K562 (cell line): ENCODE measurements around the gene GRM5. TPM values are rescaled to one million over a fixed set of nuclear protein-coding genes. Genes with fewer than 3 reads are reported as not detected.

Source experiments
- MGA ChIP-seq: fragments of 450-650 bp; IDR thresholded peaks from 2 replicates; pipeline ENCODE4 v1.6.1; 2016; ENCODE audit warnings: mild to moderate bottlenecking, moderate library complexity
- polyA plus RNA-seq, 8 experiments: library from polyadenylated mRNA; depleted of rRNA in 4 of 8; stranded (reverse) in 5 of 8; unstranded in 3 of 8; fragments of >200 nt; fragmentation: Nextera tagmentation in 2 of 8; fragmentation: Illumina TruSeq in 1 of 8; extraction: Ambion mirVana in 2 of 8; extraction: Trizol in 1 of 8; gene quantifications; 2 replicates each; pipeline versions ENCODE4 v1.2.1 to v1.2.3, GENCODE V29; 2011 to 2014; ENCODE audit warnings: inconsistent platforms in 1 of 8, missing spikeins in 1 of 8
- total RNA-seq, 7 experiments: library from RNA; depleted of rRNA in 6 of 7; stranded (reverse); fragments of >200 nt in 6 of 7; fragmentation: Illumina TruSeq in 2 of 7; extraction: Trizol in 2 of 7; gene quantifications; 2 replicates each; pipeline versions ENCODE4 v1.2.1 to v1.2.3, GENCODE V29; 2011 to 2021; ENCODE audit warnings: low replicate concordance in 1 of 7

The GRM5 gene
- total and polyA plus RNA-seq, 9 of the 15 experiments (the other 6 are each of a cell fraction or from before 2014, with no cell fraction given) = not detected

- TF ChIP-seq MGA = no peak
Observed at GRCh38 chr11:88807349-88807748, 258.4 kb downstream of the GRM5 start (continued).
